HG03135 (cell line): ENCODE data around the gene RAB3C.
"Not testable (repeated sequence)": the region's sequence is repeated elsewhere in the genome, so short reads cannot be mapped to it uniquely, and the experiment has no call there.

ENCODE experiments used
- ATAC-seq: cut with Tn5 transposase; IDR thresholded peaks from one replicate; pipeline ENCODE4 v1.9.1; 2021; ENCODE audit warnings: mild to moderate bottlenecking, moderate library complexity; ENCODE audit not compliant: unreplicated experiment

The RAB3C gene

DNA sequence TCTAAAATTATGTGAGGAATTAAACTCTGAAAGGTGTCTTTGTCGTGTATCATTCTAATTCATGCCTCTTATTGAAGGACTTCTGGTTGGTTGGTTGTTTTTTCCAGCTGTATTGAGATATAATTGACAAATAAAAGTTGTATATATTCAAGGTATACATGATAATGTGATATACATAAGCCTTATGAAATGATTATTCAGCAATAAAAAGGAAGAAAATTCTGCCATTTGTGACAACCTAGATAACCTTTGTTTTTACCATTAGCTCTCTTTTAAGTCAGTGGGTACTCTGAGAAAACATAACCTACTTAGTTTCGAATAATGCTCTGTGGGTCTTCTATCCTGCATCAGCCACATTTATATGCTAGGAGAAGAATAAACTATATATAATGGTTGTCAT lies 89.6 kb downstream of the RAB3C start:
- ATAC-seq: no peak

DNA sequence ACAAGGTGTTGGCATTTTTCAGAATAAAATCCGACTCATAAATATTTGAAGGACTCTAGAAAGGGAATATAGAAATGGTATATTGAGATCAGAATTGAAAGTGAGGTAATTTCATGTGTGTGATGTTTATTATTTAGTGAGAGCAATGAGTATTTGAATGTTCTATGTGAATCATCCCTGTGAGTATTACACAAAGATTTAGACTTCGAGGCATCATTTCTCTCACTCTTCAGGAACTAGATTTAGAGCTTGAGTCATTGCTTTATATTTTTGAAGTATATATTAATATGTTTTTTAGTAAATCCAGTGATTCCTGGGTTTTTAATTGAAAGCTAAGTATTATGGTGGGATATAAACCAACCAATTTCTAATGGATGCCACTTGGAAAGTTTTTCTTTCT lies 91.2 kb downstream of the RAB3C start:
- ATAC-seq: no peak

DNA sequence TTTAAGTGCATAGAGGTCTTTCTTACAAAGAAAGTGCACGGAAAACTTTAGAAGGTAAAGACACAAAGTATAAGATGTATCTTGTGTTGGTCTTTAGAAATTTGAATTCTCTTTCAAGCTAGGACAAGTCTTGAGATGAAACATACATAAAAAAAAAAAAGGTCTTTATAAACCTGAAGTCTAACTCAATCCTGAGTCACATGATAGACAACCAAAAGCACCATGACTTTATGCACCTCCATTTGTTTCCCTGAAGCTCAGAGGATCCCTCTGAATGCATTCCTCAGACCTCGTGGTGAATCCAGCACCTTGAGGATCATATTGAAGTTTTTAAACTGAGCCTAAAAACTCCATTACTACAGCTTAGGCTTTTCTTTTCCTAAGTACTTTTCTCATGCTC lies 91.8 kb downstream of the RAB3C start:
- no peak for ATAC-seq

GRCh38 chr5:58675341-58675740 lies 92.5 kb downstream of the RAB3C start:
- ATAC-seq: no peak

DNA sequence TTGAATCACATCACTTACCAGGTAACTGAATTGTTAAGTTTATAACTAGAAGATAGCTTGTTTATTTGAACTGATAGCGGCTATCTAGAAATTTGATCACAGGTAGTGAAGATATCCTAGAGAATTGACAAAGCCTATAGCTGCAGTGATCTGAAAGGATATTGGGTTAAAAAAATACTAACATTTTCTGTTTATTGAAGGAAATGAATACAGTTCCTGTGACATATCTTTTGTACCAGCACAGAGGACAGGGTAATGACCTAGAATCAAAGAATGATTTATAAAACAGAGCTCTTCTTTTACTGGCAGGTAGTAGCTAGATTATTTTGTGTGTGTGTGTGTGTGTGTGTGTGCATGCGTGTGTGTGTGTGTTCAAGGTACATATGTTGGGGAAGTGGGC lies 94.8 kb downstream of the RAB3C start:
- no peak for ATAC-seq

DNA sequence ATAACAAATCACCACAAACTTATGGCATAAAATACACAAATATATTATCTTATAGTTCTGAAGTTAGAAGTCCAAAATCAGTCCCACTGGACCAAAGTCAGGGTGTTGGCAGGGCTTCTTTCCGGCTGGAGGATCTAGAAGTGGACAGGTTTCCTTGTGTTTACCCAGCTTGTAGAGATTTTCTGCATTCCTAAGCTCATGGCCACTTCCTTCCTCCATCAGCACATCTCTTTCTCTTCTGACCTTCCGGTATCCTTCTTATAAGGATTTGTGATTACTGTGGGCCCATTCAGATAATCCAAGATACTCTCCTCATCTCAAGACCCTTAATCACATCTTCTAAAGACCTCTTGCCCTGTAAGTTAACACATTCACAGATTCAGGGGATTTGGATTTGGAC lies 97.6 kb downstream of the RAB3C start:
- no peak for ATAC-seq

DNA sequence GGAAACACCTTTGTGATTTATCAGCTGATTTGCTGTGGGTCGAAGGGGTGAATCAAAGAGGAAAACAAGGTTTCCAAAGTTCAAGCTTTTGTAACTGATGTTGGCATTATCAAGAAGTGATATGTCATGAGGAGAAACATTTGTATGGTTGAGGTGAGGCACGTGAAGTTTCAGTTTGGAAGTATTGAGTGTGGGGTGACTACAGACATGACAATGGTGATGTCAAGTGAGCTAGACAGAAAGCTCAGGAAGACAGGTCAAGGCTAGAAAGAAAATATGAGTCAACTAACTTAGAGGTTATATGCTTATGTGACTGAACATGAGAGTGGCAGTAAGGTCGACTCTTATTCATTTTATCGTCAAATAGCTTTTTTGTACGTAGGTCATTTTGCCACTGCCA lies 99.1 kb downstream of the RAB3C start:
- no peak for ATAC-seq

- ATAC-seq: no peak
These were observed 100.7 kb downstream of the RAB3C start for GRCh38 chr5:58683567-58683966.

DNA sequence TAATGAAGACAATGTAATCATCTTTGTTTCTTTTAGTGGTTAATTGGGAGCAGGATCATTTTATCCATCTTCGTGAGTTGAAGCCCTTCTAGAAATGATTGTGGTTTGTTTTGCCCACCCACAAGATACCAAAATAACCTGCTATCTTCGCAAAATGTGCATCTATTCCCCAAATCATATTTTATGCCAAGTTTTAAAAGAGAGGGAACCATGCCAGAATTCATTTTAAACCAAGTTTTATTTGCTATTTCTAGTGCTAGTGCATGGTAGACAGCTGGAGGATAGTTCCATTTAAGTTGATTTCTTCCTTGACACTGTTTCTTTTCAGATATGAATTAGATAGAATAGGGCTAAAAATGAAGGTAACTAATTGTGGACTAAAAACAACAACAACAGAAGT lies 104.2 kb downstream of the RAB3C start:
- no peak for ATAC-seq

DNA sequence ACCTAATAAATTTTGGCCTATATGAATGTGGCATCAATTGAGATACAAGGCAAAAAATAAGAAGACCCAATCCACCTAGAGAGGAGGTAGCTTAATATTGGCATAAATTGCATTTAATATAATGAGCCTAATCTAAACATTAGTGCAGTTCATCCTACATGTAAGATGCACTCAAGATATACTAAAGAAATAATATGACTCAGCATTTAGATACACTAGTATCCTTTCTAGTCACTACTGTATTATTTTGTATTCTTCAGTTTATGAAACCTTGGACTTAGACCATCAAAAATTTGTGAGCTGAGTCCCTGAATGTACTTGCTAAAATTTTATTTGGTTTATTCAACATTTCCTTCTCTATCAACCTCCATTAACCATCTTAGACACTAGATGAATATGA lies 104.7 kb downstream of the RAB3C start:
- ATAC-seq: no peak

- ATAC-seq: not testable (repeated sequence)
These were observed 116.3 kb downstream of the RAB3C start for GRCh38 chr5:58699088-58699761.

DNA sequence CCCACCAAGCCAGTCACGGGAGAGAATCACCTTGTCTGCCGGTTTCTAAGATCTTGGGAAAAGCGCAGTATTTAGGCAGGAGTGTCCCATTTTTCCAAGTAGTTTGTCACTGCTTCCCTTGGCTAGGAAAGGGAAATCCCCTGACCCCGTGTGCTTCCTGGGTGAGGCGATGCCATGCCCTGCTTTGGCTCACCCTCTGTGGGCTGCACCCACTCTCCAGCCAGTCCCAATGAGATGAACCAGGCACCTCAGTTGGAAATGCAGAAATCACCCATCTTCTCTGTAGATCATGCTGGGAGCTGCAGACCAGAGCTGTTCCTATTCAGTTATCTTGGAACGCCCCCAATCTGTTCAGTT lies 116.9 kb downstream of the RAB3C start:
- ATAC-seq: no peak

- no peak for ATAC-seq
These were observed 121.2 kb downstream of the RAB3C start for GRCh38 chr5:58703925-58704555.

- ATAC-seq: no peak
These were observed 123.9 kb downstream of the RAB3C start for GRCh38 chr5:58706736-58707135.

DNA sequence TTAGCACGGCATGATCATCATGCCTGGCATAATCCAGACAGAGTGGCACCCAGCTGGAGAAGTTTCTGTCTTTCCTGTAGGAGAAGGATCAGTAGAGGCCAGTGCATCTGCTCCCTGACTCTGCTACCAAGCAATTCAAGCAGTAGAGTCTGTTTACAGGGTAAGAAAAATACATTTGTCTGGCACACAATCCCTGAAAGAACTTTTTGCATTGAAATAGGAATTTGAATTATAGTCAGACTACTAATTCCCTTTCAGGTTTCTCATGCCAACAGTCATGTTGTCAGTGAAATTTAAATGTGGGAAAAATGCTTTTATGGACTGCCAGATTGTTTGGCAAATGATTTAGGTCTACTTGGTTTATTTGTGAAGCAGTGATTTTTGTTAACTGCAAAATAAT lies 125.6 kb downstream of the RAB3C start:
- no peak for ATAC-seq

- ATAC-seq: not testable (repeated sequence)
These were observed 127.5 kb downstream of the RAB3C start for GRCh38 chr5:58710425-58710824.

DNA sequence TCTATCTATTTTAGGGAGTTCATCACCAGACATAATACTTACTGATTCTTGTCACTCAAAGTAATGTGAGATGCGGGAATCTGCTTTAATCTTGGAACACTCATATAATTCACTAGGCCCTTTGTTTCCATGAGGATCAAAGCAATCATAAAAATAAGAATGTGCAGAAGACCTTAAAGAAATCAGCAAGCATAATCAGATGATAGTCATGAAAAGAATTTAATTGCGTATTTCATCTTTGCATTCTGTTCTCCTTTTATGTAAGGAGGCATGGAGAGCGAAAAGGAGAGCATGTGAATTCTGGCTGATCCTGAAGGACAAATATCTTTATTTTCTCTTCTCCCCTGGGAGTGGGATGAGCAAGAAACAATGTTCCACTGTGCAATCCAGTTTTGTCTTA lies 128.0 kb downstream of the RAB3C start:
- no peak for ATAC-seq

DNA sequence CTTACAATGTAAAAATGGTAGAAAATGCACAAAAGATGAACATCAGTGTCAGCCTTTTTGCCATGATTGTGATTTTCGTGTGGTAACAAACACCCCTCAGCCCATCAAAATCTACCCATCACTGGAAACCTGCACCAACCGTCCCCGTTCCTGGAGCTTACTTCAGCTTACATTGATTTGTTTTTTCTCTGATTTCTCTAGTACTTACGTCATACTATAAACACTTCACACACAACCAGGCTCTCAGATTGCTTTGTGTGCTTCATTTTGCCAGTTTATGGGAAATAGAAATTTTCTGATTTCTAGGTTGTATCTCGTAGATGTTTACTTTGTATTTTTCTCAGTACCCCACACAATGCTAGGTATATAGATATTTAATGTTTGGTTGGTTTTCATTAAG lies 129.1 kb downstream of the RAB3C start:
- ATAC-seq: no peak

GRCh38 chr5:58714046-58714445 lies 131.2 kb downstream of the RAB3C start:
- ATAC-seq: no peak

DNA sequence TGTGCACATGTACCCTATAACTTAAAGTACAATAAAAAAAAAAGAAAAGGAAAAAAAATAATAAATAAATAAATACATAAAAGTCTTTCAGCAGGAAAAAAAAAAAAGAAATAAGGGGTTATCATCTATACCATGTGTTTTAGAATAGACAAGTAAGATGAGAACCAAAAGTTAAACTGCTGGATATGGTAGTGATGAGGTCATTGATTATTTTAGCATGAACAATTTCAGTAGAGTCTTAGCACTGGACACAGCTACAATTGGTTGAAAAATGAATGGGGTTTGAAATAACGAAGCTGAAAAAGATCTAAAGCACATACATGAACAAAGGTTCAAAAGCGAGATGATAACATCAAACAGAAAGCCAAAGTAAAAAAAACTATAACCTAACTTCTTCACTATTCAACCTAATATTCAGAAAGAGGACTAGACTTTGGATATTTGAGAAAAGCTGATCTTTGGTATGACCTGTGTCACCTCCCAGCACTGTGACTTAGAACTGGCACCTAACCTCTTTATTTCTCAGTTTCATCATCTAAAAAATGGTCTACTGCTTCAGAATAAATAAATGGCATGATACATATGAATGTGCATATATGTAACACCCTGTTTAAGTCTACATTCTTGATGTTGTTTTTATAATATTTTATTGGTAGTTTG lies 133.3 kb downstream of the RAB3C start:
- ATAC-seq: no peak

DNA sequence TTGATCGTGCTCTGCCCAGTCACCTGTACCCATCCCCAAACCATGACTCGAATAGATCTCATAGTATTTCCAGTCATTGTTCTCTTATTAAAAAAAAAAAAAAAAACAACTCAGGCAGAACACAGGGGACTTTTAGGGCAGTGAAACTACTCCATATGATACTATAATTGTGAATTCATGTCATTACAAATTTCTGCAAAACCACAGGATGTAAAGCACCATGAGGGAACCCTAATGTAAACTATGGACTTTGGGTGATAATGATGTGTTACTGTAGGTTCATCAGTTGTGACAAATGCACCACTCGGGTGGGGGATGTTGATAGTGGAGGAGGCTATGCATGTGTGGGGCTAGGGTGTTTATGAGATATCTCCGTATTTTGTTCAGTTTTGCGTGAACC lies 133.8 kb downstream of the RAB3C start:
- ATAC-seq: no peak

- ATAC-seq: no peak
These were observed 134.6 kb downstream of the RAB3C start for GRCh38 chr5:58717303-58718007.
